ENCODE results near the gene GFI1.

Gene GFI1

GRCh38 chr1:92483610-92484471, 2.9 kb downstream of the GFI1 start:
- peak overlapping the region; percentile 99 for H3K4me3 ChIP-seq (ENCODE audit: low read depth, low read length)
- TF ChIP-seq CTCF (IDR thresholded peaks at IDR 0.05; ENCODE audit: low read depth, low read length) (no peak), MYC (IDR thresholded peaks at IDR 0.05; ENCODE audit: low read depth, low read length) (peak; percentile 68), POLR2A (IDR thresholded peaks at IDR 0.05; ENCODE audit: extremely low read depth, insufficient read length) (peak; percentile 88), MAX (IDR thresholded peaks at IDR 0.05; ENCODE audit: low read depth, low read length) (peak; percentile 71)
- DNase-seq (ENCODE audit: low read depth) = peak; percentile 99

DNA sequence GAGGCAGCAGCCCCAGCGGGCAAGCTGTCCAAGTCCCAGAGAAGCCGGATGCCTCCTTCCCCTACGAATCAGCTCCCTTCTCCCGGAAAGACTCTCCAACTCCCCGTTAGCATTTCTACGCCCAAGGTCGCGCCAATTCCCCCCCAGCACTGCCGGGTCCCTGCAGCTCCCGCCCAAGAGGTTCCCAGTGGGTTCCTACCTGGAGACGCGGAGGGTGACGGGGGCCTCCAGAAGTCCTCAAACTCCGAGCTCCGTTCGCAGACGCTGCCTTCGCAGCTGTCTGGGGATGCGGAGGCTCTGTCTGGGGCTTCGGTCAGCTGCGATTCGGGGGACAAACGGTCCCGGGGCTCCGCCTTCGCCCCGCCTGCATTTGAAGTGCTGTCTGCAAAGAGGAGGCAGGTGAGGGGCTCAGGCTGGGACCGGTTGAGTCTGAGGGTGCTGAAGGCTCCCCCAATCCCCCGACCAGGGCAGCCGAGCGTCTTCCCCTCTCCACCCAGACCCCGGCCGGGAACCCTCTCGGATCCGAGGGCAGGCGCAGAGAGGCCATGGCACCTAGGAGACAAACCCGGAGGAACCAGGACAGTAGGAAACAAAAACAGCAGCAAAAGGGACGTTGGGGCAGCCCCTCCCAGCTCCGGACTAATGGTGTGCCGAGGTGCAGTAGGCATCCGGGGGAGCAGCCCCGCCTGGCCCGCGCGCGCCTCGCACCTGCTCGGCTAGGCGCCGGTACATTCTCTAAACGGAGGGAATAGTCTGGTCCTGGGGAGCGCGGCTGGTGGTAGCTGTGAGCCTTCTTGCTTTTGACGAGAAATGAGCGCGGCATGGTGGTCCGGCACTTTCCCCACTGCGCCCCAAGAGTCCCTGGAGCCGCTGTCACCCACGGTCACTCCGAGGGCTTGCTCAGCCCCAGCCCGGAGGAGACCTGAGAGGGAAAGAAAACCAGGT, 3.8 kb downstream of the GFI1 start:
- peak overlapping the region; percentile 99 for H3K4me3 ChIP-seq (ENCODE audit: low read depth, low read length)
- peak; percentile 54 for DNase-seq (ENCODE audit: low read depth)
- no peak for TF ChIP-seq MAX (IDR thresholded peaks at IDR 0.05; ENCODE audit: low read depth, low read length)
- no peak for TF ChIP-seq CTCF (IDR thresholded peaks at IDR 0.05; ENCODE audit: low read depth, low read length)
- no peak for TF ChIP-seq POLR2A (IDR thresholded peaks at IDR 0.05; ENCODE audit: extremely low read depth, insufficient read length)
- no peak for TF ChIP-seq MYC (IDR thresholded peaks at IDR 0.05; ENCODE audit: low read depth, low read length)

DNA sequence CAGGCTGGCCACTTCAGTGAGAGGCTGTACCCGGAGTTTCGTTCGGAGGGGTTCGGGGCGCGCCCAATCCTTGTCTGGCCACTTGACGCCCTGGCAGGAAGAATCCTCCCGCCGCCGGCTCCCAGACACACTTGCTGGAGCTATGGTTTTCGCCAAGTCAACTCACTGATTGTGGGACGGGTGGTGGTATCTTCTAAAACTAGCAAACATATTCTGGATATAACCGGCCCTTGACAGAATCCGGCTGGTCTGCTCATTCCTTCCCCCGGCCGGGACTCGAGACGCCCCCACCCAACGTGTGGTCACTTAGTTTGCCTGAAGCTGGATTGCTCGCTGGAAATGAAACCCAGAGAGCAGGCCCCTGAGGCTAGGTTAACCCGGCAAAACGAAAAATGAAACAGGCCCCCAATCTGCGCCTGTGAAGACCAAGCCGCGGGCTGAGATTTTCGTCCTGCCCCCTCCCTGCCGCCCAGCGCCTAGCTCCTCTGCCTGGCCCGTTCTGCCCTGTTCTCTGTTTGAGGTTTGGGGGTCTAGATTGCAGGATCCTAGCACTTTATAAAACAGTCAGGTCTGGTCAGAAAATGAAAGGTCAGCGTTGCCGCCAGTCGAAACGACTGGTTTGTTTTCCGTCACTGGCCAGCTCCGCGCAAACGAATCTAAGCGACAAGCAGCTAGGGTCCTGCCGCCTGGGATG, 4.6 kb downstream of the GFI1 start:
- peak overlapping the region; percentile 99 for H3K4me3 ChIP-seq (ENCODE audit: low read depth, low read length)
- TF ChIP-seq MAX (IDR thresholded peaks at IDR 0.05; ENCODE audit: low read depth, low read length) (no peak), CTCF (IDR thresholded peaks at IDR 0.05; ENCODE audit: low read depth, low read length) (no peak), POLR2A (IDR thresholded peaks at IDR 0.05; ENCODE audit: extremely low read depth, insufficient read length) (no peak), MYC (IDR thresholded peaks at IDR 0.05; ENCODE audit: low read depth, low read length) (no peak)
- DNase-seq (ENCODE audit: low read depth) = peak; percentile 66

GRCh38 chr1:92481599-92481925, 5.2 kb downstream of the GFI1 start:
- TF ChIP-seq POLR2A (IDR thresholded peaks at IDR 0.05; ENCODE audit: extremely low read depth, insufficient read length) (peak; percentile 2), MAX (IDR thresholded peaks at IDR 0.05; ENCODE audit: low read depth, low read length) (no peak)
- no peak for DNase-seq (ENCODE audit: low read depth)
- peak overlapping the region; percentile 99 for H3K4me3 ChIP-seq (ENCODE audit: low read depth, low read length)

DNA sequence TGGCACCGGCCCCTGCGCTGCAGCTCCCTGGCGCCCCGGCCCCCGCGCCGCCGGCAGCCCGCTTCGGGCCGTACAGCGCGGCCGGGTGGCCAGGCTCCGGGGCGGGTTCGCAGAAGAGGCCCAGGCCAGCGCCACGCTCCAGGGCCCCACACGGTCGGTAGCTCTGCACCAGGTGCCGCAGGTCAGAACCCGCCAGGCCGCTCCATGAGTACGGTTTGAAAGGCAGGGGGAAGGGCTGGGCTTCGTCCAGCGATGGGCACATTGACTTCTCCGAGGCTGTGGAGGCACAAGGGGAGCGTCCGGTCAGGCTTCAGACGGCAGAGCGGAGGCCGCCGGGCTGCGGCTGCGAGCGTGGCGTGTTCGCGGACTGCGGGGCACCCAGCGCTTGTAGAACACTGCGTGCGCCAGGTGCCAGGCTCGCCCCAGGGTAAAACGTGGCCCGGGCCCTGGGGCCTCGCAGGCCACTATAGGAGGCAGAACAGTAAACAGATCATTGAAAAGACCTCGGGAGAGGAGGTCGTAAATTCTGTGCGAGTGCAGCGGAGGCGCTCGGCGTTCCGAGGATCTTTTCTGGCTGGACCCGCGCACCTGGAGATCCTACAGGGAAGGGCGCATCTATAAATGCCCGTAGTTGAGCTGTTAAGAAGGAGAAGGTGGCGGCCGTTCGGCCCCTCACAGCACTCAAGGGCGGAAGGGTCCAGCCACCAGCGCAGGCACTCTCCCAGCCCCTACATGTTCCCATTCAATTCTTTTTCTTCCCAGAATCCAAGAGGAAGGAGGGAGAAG, 5.7 kb downstream of the GFI1 start:
- peak overlapping the region; percentile 99 for H3K4me3 ChIP-seq (ENCODE audit: low read depth, low read length)
- DNase-seq (ENCODE audit: low read depth) = peak; percentile 59
- peak; percentile 7 for TF ChIP-seq POLR2A (IDR thresholded peaks at IDR 0.05; ENCODE audit: extremely low read depth, insufficient read length)
- TF ChIP-seq CTCF (IDR thresholded peaks at IDR 0.05; ENCODE audit: low read depth, low read length) = no peak
